HG02852 (cell line): ENCODE measurements around the gene CCDC92B.
"Not testable (repeated sequence)": the region's sequence is repeated elsewhere in the genome, so short reads cannot be mapped to it uniquely, and the experiment has no call there.

Experiments
- ATAC-seq: cut with Tn5 transposase; IDR thresholded peaks from one replicate; pipeline ENCODE4 v1.9.1; 2021; ENCODE audit warnings: mild to moderate bottlenecking, moderate library complexity; ENCODE audit not compliant: unreplicated experiment

CCDC92B gene

DNA sequence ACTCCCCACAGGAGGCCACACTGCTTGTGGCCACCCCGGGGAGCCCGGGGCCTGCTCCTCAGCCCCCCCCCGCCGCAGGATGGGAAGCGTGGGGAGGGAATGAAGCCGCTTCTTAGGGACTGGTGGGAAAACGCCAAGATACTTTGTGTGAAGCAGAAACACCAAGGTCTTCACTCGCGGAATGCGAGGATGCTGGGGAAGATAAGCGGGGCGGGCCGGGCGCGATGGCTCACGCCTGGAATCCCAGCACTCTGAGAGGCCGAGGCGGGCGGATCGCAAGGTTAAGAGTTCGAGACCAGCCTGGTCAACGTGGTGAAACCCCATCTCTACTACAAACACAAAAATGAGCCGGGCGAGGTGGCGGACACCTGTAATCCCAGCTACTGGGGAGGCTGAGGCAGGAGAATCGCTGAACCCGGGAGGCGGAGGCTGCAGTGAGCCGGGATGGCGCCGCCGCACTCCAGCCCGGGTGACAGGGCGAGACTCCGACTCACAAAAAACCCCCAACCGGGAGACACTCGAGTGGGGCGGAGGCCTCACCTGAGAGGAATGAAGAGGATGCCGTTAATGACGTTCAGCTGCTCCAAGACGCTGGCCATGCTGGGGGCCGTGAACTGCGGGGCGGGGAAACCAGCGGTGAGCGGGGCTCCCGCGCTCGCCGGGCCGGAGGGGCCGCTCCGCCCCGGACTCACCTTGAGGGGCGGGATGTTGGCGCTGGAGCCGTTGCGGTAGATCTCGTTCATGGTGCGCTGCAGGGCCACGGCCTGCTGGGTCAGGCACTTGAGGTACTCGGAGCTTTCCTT lies 58.2 kb downstream of the CCDC92B start:
- no peak for ATAC-seq

GRCh38 chr17:2690165-2691068 lies 59.0 kb downstream of the CCDC92B start:
- ATAC-seq, result no peak

GRCh38 chr17:2689411-2690164 lies 59.9 kb downstream of the CCDC92B start:
- ATAC-seq, result no peak

DNA sequence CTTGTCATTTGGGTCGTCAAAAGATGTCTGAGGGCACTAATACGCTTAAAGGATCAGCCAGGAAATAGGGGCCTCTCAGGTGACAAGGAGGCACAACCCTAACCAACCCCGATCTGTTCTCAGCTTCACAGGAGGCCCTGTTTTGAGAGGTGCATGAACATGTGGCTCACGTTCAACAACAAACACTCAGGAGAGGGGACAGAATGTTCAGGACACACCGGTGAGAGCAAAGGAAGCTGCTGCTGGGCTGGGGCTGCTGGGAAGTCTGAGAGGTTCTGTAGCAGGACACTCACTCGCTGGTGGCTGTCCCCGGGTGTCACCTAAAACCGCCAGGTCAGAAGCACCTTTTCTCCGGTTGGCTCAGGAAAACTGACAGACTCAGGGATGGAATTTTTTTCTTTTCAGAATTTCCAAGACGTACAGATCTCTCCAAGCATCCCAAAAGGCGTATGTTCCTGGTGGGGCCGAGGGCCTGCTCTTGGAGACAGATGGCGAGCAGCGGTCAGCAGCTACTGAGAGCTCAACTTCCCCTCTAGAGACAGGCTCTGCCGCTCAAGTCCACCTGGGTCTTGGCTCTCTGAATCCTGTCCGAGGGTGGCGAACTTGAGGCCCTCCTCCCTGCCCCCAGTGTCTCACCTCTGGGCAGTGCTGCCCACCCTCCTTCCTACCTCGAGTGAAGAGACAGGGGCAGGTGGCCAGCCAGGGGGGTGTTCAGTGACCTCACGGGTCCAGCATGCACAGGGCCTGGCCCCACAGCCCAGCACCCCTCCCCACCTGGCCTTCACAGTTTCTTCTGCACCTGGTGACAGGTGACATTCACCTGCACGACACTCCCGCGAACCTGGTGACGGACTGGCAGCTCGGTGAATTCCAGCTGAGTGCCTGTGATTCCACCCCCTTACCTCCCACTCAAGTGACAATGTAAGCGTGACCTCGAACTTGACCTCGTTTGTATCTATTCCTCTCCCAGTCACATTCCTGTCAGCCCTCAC lies 60.8 kb downstream of the CCDC92B start:
- no peak for ATAC-seq

- no peak for ATAC-seq
Observed at GRCh38 chr17:2687074-2687418, 62.4 kb downstream of the CCDC92B start.

GRCh38 chr17:2685696-2686095 lies 63.8 kb downstream of the CCDC92B start:
- no peak for ATAC-seq

- ATAC-seq, result no peak
Observed at GRCh38 chr17:2684549-2684948, 64.9 kb downstream of the CCDC92B start.

GRCh38 chr17:2683912-2684311 lies 65.5 kb downstream of the CCDC92B start:
- ATAC-seq, result no peak

DNA sequence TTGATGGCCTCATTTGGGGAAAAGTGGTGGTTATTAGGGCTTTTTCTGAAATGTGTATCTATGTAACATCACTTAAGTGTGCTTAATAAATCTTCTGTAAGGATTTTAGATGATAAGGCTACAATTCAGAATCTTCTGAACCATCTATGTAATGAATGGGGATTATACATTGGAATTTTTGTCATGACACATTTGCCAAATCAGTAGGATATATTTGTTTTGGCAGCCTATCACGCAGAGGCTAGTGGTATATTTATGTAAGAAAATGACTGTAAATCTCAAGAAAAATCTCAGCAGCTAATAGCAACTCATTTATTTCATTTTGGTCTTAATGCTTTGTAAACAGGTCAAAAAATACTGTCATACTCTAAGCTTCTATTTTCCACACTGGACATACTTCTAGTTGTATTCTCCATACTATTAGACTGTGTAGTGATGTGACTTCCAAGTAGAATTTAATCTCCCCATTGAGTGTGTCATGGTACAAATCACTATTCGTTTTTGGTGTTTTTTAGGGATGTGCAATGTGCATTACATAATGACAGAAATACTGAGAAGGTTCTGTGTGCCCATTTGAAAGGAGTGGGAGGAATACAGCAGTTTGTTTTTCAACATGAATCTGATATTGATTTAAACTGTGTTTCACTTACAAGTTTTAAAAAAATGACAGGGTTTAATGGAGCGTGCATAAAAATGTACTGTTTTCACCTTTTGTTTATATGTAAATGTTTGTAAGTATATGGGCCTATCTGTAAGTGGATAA lies 67.1 kb downstream of the CCDC92B start:
- ATAC-seq, result no peak

- ATAC-seq, result no peak
Observed at GRCh38 chr17:2681650-2682049, 67.8 kb downstream of the CCDC92B start.

GRCh38 chr17:2680961-2681360 lies 68.5 kb downstream of the CCDC92B start:
- no peak for ATAC-seq

DNA sequence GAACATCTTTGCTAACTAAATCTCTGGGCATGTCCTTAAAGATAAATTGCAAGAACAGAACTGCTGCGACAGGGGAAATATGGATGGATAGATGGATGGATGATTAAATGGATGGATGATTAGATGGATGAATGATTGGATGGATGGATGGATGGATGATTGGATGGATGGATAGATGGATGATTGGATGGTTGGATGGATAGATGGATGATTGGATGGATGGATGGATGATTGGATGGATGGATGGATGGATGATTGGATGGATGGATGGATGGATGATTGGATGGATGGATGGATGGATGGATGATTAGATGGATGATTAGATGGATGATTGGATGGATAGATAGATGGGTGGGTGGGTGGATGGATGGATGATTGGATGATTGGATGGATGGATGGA lies 70.2 kb downstream of the CCDC92B start:
- ATAC-seq, result not testable (repeated sequence)
